Stimulated activated CD4-positive, alpha-beta T cell treated with anti-CD3 and anti-CD28 coated beads, TNF-alpha, amount 100 ng/mL, for 4 hours (primary cell): ENCODE measurements around the gene NKG7.

Source experiments
- DNase-seq, 3 experiments: peaks; one replicate each; pipeline ENCODE4 v3.0.0-alpha.2; 2020; ENCODE audit warnings: low read depth in 3 of 3

Gene NKG7

DNA sequence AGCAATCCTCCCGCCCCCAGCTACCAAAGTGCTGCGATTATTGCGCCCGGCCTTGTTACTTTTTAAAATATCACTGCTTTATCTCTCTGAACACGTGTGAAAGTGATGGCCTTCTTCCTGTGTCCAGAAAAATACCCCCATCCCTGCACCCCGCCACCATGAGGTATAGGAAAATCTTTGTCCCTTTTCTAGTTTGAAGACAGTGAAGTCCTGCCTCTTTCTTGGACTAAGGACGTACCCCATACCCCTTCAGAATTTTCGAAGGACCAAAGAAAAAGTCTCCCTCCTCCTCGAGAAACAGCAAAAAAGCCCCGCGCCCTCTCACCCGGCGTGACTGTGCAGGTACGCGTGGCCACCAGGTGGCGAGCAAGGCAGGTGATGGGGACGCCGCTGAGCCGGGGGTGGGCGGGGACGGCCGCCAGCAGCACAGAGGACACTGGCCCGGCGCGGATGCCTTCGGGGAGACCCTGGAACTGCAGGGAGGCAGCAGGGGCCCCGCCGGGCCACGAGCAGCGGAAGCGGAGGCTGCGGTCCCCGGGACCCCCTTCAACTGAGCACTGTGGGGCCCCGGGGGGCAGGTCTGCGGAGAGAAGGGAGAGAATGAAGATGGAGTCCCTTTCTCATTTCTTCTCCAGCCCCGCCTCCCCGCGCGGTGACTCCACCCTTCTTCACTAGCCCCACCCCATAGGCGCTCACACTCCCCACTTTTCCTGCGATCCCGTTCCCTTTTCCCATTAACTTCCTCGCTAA lies 33.7 kb downstream of the NKG7 start:
- DNase-seq: peak; percentile 74 to 83 (median 81)

DNA sequence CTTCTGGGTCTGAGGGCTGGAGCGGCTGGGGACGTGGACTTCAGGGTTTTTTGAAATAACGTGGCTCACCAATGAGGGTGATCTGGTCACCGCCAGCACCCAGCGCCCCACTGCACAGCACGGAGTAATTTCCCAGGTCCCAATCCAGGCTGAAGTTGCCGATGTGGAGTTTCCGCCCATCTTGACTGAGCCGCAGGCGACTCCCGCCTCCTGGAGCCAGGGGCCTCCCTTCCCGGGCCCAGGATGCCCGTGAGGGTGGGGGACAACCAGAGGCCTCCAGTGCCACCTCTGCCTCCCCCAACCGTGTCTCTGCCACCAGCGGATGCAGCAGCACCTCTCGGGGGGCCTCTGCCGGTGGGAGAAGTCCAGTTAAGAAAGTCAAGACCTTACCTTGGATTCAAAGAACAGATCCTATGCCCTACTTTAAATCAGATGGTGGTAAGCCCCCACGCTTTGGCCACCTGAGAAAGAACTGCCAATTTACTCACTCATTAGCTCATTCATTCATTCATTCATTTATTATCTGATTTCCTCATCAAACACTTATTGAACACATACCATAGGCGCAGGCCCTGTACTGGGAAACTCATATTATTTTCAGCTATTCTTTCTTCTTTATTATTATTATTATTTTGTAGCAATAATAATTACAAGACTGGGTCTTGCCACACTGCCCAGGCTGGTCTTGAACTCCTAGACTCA lies 34.4 kb downstream of the NKG7 start:
- DNase-seq: no peak

DNA sequence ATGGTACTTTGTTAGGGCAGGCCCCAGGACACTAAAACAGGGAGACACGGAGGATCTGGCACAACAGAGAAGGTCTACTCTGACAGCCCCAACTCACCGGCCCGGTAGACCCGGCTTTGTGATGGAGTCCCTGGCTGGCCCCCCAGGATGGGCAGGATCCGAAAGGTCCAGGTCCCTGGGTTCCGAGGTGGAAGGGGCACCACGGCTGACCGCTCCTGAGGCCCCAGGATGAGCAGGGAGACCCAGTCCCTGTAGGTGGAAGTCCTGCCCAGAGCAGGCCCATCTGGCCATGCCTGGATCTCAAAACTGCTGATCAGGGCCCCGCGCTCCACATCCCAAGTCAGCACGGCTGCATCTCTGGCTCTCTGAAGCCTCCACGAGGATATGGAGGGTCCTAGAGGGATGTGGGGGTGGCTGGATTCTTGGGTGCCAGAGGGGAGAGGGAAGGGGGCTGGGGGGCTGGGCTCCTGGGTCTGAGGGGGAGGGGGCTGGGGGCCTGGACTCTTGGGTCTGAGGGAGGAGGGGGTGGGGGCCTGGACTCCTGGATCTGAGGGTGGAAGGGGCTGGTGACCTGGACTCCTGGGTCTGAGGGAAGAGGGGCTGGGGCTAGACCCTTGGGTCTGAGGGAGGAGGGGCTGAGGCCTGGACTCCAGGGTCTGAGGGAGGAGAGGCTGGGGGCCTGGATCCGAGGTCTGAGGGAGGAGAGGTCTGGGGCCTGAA lies 35.2 kb downstream of the NKG7 start:
- DNase-seq: no peak

DNA sequence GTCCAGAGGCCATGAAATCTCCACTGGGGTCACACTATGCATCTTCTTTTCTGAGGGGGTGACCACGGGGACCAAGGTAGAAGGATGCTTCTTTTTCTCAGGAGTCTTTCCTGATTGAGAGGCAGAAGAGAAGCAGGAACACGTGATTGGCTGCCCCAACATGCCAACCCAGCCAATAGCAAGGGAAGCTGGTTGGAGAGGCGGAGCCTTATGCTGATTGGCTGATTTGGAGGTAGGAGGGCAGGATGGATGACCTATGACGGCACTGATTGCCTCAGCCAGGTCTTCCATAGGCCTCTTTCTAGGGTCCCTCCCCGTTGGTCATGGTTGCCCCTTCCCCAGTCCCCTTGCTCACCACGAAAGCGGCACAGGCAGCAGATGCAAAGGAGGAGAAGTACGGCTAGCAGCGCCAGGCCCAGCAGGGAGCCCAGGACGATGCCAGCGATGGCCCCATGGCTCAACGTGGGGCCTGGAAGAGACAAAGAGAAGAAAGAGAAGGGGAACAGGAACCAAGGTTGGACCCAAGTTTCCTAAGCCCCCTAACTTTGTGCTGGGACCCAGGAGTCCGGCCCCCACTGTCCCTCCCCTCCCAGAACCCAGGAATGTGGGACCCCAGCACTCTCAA lies 38.5 kb downstream of the NKG7 start:
- DNase-seq: no peak

DNA sequence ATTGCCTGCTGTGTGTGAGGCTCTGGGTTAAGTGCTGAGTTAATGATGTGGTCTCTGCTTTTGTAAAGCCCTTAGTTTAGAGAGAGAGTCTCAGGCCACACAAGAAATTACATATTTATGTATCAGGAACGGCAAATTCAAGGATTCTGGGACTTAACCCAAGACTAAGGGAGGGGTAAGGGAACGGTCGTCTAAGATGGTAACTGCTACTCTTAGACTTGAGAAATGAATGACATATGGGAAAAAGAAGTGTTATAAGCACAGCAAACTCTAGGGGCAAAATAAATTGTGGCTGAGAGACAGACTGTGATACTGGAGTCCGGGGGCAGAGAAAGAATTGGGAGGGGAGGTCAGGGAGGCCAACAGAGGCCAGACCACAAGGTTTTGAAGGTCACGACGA lies 40.7 kb downstream of the NKG7 start:
- no peak for DNase-seq

DNA sequence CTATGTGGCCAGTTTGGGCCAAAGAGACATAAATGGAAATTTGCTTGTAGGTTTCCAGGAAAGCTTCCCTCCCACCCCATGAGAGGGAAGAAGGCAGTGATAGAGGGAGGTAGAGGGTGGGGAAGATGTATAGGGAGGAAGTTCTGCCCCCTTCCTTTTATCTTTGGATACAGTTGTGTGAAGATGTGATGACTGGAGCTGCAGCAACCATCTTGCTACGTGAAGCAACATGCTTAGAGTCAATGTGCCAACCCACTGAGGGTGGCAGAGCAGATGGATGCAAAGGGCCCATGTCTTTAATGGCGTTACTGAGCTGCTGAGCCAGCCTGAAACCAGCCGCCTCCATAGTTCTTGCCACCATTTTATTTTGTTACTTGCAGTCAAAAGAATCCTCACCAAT lies 41.3 kb downstream of the NKG7 start:
- DNase-seq: no peak

DNA sequence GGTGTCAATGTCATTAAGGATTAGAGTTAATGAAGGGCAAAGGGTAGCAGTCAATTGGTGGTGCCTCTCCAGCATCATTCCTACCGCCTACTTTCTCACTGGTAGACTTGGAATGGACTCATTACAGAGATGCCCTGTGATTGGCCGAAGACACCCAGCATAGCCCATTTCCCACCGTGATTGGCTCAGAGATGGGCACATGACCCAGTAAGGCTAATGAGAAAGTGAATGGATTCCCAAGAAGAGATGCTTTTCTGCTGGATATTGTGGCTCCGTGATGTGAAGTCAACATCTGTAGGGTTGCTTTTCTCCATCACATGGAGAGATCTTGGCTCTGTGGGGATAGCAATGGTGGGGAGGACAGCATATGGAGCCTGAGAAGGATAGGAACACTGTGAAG lies 42.1 kb downstream of the NKG7 start:
- no peak for DNase-seq

DNA sequence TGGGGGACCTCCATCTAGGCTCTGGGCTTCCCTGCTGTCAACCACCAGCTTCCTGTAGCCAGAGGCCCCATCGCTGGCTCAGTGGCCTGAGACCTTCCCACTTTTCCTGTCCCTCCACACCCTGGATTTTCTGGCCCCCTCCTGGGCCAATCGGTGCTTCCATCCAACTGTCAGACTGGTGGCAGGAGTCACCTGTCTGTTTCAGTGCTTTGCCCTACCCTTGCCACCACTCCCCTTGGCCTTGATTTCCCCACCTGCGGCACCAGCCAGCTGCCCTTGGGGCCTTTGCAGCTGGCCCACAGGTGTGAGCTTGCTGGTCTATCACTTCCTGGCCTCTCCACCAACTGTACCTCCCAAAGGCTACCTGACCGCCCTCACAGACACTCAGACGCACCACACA lies 43.0 kb downstream of the NKG7 start:
- no peak for DNase-seq

DNA sequence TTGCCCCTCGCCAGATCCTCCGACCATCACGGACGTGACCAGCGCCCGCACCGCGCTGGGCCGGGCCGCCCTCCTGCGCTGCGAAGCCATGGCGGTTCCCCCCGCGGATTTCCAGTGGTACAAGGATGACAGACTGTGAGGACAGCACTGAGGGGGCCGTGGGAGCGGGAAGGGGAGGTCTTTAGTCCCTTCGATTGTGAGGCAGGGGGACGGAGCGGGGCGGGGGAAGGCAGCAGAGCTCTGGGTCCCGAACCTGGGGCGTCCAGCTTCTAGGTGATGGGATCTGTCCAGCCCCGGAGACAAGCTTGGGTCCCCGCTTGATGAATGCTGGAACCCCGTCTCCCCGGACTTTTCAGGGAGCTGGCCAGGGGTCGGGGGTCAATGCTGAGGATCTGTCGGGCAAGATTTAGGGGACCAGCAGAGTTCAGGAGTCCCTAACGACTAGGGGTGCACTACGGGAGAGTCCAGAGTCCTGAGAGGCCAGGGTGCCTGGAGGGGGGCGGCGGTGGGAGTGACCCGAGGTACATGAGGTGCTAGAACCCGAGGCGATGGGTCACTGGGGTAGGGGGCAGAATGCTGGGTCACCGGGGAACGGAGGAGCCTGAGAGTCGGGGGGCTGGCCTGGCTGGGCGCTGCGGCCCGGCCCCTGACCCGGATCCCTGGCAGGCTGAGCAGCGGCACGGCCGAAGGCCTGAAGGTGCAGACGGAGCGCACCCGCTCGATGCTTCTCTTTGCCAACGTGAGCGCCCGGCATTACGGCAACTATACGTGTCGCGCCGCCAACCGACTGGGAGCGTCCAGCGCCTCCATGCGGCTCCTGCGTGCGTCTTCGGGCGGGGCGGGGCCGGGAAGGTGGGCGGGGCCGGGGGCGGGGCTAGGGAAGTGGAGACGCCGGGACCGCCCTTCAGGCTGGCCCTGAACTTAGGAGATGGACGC lies 45.1 kb downstream of the NKG7 start:
- no peak for DNase-seq

DNA sequence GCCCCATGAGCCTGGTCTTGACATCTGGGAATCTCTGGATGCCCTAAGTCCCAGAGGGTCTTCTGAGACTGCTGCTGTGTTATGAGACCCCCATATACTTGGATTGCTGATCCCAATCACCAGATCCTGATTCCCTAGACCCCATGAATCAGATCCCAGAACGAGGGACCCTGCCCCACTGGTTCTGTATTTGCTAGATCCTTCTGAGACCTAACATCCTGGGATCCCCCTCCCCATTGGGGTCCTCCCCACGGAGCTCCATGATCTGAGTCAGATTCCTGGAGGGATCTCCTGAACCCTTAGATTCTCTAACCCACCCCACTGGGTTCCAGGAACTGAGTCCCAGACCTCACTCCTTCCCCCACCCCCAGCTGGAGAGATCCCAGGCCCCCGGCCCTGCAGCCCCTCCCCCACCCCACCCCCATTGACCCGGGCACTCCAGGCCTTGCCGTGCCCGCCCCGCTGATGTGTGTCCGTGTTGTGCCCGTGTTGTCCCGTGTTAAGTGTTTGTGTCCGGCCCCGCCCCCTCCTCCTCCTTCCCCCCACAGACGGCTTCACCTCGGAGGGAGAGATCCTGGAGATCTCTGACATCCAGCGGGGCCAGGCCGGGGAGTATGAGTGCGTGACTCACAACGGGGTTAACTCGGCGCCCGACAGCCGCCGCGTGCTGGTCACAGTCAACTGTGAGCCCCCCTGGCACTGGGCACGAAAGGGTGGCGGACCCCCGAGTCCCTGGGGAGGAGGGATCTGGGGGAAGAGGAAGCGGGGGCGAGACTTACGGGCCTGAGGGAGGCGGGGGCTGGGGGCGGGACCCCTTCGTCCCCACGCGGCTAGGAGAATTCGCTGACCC lies 46.0 kb downstream of the NKG7 start:
- DNase-seq: no peak

DNA sequence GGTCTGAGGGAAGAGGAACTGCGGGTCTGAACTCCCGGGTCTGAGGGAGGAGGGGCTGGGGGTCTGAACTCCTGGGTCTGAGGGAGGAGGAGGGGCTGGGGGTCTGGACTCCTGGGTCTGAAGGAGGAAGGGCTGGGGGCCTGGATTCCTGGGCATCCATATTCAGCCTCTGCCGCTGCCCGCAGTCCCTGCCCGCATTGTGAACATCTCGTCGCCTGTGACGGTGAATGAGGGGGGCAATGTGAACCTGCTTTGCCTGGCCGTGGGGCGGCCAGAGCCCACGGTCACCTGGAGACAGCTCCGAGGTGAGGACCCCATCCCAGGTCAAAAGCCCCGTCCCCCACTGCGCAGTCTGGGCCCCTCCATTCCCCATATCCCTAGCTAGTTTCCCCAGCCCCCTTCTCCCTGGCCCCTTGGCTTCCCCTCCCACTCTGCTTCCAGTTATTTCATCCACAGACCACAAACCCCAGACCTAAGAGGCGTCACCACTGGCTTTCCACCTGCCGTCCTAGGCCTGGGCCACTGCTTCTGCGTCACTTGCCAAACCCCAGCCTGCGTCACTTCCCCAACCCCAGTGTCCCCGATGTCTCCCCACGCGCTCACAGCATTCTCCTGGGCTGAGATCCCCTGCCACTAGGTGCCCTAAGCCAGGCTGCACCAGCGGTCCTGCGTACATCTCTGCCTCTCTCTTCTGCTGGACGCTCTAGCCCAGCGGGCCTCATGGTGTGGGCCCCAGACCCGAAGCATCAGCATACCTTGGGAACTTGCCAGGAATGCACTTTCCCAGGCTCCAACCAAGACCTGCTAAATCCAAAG lies 47.1 kb downstream of the NKG7 start:
- DNase-seq: no peak

DNA sequence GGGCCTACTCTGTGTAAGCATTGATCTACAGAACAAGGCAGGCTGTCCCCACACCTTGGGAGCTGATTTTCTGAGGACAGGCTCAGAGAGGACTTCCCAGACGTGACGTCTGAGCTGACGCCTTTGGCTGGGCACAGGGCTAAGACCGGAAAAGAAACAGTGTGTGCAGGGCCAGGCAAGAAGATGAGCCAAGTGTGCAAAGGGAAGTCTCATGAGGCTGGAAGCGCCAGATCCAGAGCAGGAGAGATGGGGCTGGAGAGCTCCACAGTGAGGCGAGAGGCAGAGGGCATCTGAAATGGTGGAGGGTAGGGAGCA lies 48.3 kb downstream of the NKG7 start:
- DNase-seq: no peak

DNA sequence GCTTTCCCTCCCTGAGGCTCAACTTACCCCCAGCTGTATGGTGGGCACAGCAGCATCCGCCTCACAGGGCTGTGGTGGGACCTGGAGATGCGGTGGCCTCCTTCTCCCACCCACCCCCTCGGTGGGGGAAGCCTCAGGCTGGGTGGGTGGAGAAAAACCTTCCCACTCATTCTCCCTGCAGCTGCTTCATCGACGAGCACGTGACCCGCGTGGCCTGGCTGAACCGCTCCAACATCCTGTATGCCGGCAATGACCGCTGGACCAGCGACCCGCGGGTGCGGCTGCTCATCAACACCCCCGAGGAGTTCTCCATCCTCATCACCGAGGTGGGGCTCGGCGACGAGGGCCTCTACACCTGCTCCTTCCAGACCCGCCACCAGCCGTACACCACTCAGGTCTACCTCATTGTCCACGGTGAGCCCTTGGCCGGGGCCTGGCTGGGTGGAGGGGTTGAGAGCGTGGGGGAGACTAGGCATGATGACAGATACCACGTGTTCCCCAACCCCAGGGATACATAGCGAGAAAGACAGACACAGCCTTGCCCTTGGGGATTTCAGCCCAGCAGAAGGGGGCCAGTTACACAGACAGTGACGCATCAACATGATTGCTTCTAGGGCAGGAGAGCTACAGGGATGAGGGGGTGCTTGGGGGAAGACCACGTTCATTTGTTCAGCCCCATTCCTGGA lies 48.8 kb downstream of the NKG7 start:
- DNase-seq: no peak

DNA sequence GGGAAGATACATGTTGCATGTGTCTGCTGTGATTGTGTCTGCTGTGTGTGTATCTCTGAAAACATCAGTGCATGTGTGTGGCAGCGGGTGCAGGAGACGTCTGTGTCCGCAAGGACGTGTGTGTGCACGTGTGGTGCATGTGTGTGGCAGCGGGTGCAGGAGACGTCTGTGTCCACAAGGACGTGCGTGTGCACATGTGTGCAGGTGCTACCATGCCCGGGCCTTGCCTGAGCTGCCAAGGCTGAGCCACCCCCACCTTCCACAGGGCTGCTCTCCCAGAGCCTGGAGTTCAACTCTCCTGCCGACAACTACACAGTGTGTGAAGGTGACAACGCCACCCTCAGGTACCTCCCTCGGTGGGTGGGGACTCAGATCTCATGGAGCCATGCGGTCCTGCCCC lies 50.7 kb downstream of the NKG7 start:
- no peak for DNase-seq
